Endodermal cell (in vitro differentiated cells): ENCODE results near the gene CRIP2. TPM values are rescaled to one million over a fixed set of nuclear protein-coding genes. Genes with fewer than 3 reads are reported as not detected.

Source experiments
- DNase-seq: peaks from one replicate; pipeline ENCODE4 v3.0.0-alpha.2; 2017
- H3K27ac ChIP-seq: 2 replicates; pipeline ENCODE4 v1.5.1; 2013; ENCODE audit warnings: mild to moderate bottlenecking, low read depth, low read length, moderate library complexity
- H3K27me3 ChIP-seq: 2 replicates; pipeline ENCODE4 v1.6.1; 2013; ENCODE audit warnings: mild to moderate bottlenecking, low read length, moderate library complexity; ENCODE audit not compliant: insufficient read depth, control insufficient read depth, poor library complexity, severe bottlenecking
- H3K36me3 ChIP-seq: 2 replicates; pipeline ENCODE4 v1.7.0; 2013; ENCODE audit warnings: mild to moderate bottlenecking, low read length, moderate library complexity; ENCODE audit not compliant: control insufficient read depth, insufficient read depth
- H3K4me1 ChIP-seq: one replicate; pipeline ENCODE4 v1.7.0; 2013; ENCODE audit warnings: low read length; ENCODE audit not compliant: control insufficient read depth, insufficient read depth
- H3K4me3 ChIP-seq: 2 replicates; pipeline ENCODE4 v1.5.1; 2013; ENCODE audit warnings: mild to moderate bottlenecking, low read length, moderate library complexity
- H3K9ac ChIP-seq: 2 replicates; pipeline ENCODE4 v1.6.1; 2013; ENCODE audit warnings: mild to moderate bottlenecking, low read length, moderate library complexity; ENCODE audit not compliant: poor library complexity, severe bottlenecking; ENCODE audit errors: extremely low read depth
- H3K9me3 ChIP-seq: 2 replicates; pipeline ENCODE4 v1.6.1; 2013; ENCODE audit warnings: mild to moderate bottlenecking, low read length, moderate library complexity; ENCODE audit not compliant: control insufficient read depth
- H3K27ac Mint-ChIP-seq: 2 replicates; pipeline ENCODE4 v1.8.0; 2020; ENCODE audit warnings: mixed read lengths
- H3K27me3 Mint-ChIP-seq: 2 replicates; pipeline ENCODE4 v1.8.0; 2021; ENCODE audit warnings: mild to moderate bottlenecking, mixed read lengths; ENCODE audit not compliant: insufficient read depth
- H3K36me3 Mint-ChIP-seq: 2 replicates; pipeline ENCODE4 v1.8.0; 2020; ENCODE audit warnings: low read depth, mixed read lengths
- H3K4me1 Mint-ChIP-seq: 2 replicates; pipeline ENCODE4 v1.8.0; 2020; ENCODE audit warnings: mixed read lengths
- H3K4me3 Mint-ChIP-seq: 2 replicates; pipeline ENCODE4 v1.8.0; 2020; ENCODE audit warnings: mild to moderate bottlenecking, moderate library complexity, mixed read lengths
- H3K9me3 Mint-ChIP-seq: 2 replicates; pipeline ENCODE4 v1.8.0; 2020; ENCODE audit warnings: mild to moderate bottlenecking, mixed read lengths
- WGBS, 2 experiments: methylation state at CpG; one replicate each; pipeline versions ENCODE4 v1.1.5 to v1.1.7; 2013; ENCODE audit warnings: missing lambda C conversion rate in 2 of 2, mixed read lengths in 1 of 2; ENCODE audit not compliant: insufficient coverage in 1 of 2, insufficient read length in 1 of 2; 5-methylcytosine and 5-hydroxymethylcytosine counted together
- total RNA-seq, 2 donors: library from RNA; stranded (reverse); fragmentation: NEBNext Ultra II Directional in 1 of 2; extraction: Animal tissue kit (Norgen Biotek cat#: 25700) in 1 of 2; gene quantifications; 2 replicates in 1 of 2; 3 replicates in 1 of 2; pipeline ENCODE4 v1.2.1, GENCODE V29; 2021
- TF ChIP-seq, protein P1 (sequence below): fragments of 200-600 bp; sonication (generic); conservative IDR thresholded peaks from 2 replicates; pipeline ENCODE4 v1.5.0; 2021; ENCODE audit warnings: antibody characterized with exemption, mild to moderate bottlenecking

Gene CRIP2
- total RNA-seq, 2 donors from 2014 or later, result 3.9 to 5.3 TPM

DNA sequence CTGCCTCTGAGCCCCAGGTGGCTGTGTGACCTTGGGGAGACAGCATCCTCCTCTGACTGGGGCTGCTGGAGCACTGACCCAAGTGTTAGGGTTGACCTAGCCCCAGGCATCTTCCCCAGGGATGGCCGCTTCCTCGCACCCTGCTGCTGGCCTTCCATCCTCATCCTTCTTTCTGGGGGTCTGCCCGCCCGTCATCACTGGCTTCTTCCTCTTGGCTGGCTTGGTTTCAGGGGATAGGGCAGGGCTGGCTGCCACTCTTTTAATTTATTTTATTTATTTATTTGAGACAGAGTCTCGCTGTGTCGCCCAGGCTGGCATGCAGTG is 19.9 kb downstream of the CRIP2 start:
- no peaks in the 10 kb centered on the region for H3K36me3 Mint-ChIP-seq
- peaks cover 3% of the 10 kb centered on the region for H3K9me3 Mint-ChIP-seq
- H3K4me3 Mint-ChIP-seq, result no peak overlapping the region
- WGBS, 2 experiments, result 94 to 96% methylated on average over 5 to 6 of the region's 6 CpGs
- peaks cover 3% of the 10 kb centered on the region for H3K4me1 Mint-ChIP-seq
- no peak overlapping the region for H3K9ac ChIP-seq
- no peaks in the 10 kb centered on the region for H3K9me3 ChIP-seq
- no peak for DNase-seq
- H3K27ac Mint-ChIP-seq, result no peak overlapping the region
- peaks cover 2% of the 10 kb centered on the region for H3K4me1 ChIP-seq
- peaks cover 2% of the 10 kb centered on the region for H3K27me3 Mint-ChIP-seq
- no peak overlapping the region for H3K27ac ChIP-seq
- no peak overlapping the region for H3K4me3 ChIP-seq
- no peaks in the 10 kb centered on the region for H3K27me3 ChIP-seq
- TF ChIP-seq, protein P1, sequence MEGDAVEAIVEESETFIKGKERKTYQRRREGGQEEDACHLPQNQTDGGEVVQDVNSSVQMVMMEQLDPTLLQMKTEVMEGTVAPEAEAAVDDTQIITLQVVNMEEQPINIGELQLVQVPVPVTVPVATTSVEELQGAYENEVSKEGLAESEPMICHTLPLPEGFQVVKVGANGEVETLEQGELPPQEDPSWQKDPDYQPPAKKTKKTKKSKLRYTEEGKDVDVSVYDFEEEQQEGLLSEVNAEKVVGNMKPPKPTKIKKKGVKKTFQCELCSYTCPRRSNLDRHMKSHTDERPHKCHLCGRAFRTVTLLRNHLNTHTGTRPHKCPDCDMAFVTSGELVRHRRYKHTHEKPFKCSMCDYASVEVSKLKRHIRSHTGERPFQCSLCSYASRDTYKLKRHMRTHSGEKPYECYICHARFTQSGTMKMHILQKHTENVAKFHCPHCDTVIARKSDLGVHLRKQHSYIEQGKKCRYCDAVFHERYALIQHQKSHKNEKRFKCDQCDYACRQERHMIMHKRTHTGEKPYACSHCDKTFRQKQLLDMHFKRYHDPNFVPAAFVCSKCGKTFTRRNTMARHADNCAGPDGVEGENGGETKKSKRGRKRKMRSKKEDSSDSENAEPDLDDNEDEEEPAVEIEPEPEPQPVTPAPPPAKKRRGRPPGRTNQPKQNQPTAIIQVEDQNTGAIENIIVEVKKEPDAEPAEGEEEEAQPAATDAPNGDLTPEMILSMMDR, result no peak
- H3K36me3 ChIP-seq, result no peaks in the 10 kb centered on the region

DNA sequence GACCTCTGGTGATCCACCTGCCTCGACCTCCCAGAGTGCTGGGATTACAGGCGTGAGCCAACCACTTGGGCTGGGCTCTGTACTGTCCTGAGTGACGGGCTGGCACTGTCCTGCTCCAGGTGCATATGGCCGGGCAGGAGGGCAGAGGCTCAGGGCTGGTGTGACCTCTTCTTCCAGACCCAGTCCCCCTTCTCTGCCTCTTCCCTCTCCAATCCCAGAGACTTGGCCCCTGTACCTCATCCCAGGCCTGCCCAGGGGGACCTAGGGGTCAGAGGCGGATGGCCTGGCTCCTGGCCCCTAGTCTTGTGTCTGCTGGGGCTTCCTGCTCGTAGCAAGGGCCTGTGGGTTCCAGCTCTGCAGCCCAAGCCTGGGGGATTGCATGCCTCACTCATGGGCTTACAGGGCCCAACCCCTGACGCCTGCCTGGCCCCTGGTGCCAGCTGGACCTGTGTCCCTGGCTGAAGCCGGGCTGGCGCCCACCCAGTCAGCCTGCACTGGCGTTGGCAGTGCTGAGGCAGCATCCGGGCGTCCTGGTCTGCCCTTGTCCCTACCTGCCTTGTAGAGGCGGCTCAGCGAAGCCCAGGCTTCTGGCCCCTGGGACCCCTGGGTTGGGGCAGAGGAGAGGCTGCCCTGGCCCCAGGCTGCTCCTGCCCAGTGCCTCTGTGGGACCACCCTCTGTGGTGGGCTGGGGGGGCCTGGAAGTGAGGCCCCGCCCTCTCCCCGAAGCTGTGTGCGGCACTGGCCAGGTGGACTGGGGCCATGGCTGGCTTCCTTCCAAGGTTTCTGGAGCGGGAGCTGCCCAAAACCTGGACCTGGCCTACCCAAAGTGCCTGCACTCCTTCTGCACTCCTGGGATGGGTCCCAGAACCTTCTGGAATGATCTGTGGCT is 20.7 kb downstream of the CRIP2 start:
- Histone ChIP-seq H3K4me3 (no peak overlapping the region), H3K9me3 (no peaks in the 10 kb centered on the region), H3K4me1 (peaks cover 2% of the 10 kb centered on the region), H3K9ac (no peak overlapping the region), H3K27ac (no peak overlapping the region), H3K27me3 (no peaks in the 10 kb centered on the region), H3K36me3 (no peaks in the 10 kb centered on the region)
- Mint-ChIP-seq H3K27me3 (no peaks in the 10 kb centered on the region), H3K9me3 (peaks cover 3% of the 10 kb centered on the region), H3K4me1 (peaks cover 3% of the 10 kb centered on the region), H3K27ac (no peak overlapping the region), H3K36me3 (no peaks in the 10 kb centered on the region), H3K4me3 (no peak overlapping the region)
- peak; percentile 44 for DNase-seq
- WGBS, 2 experiments, result 92 to 95% methylated on average over 12 to 18 of the region's 18 CpGs
- TF ChIP-seq, protein P1, result no peak

DNA sequence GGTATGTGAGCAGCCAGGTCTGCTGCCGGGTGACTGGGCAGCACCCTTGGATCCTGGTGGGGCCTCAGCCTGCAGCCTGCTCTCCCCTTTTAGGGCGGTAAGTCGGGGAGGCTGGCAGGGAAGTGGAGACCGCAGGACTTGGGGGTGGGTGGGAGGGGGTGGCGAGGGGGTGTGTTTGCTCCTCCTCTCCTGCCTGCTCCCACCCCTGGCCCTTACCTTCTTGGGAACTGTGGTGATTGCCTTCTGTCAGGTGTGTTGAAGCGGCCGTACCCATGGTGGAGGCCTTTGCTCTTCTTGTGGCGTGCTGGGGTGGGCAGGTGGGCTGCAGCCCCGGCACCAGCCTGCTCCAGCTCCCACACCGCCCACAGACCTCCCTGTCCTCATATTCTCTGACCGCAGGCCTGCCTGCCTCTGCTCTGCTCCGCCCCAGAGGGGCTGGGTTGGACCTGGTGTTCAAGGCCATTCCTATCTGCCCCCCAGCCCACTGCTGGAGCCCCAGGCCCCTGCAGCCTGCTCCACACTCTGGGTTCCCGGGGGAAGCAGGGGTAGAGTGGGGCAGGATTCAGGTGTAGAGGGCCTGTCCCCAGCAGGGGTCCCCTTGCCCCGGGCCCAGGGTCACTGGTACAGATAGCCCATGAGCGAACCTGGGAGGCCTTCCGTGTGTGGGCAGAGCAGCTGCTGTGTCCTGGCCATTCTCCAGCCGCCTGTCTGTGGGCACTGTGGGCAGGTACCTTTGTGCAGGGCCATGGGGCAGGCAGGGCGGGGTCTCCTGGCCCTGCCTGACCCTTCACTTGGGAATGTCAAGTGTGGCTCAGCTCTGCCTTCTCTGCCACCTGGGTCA is 21.6 kb downstream of the CRIP2 start:
- Histone ChIP-seq H3K27me3 (no peaks in the 10 kb centered on the region), H3K4me3 (no peak overlapping the region), H3K9me3 (no peaks in the 10 kb centered on the region), H3K27ac (no peak overlapping the region), H3K4me1 (peaks cover 2% of the 10 kb centered on the region), H3K9ac (no peak overlapping the region), H3K36me3 (no peaks in the 10 kb centered on the region)
- H3K9me3 Mint-ChIP-seq, result peaks cover 3% of the 10 kb centered on the region
- whole genome bisulfite sequencing, 2 experiments, result 87 to 100% methylated on average over 1 to 14 of the region's 18 CpGs
- no peaks in the 10 kb centered on the region for H3K36me3 Mint-ChIP-seq
- H3K4me3 Mint-ChIP-seq, result no peak overlapping the region
- peaks cover 3% of the 10 kb centered on the region for H3K4me1 Mint-ChIP-seq
- peak; percentile 41 for DNase-seq
- no peak overlapping the region for H3K27ac Mint-ChIP-seq
- H3K27me3 Mint-ChIP-seq, result no peaks in the 10 kb centered on the region
- TF ChIP-seq, protein P1, result no peak
